Measurements from ENCODE around the gene BTAF1. TPM values are rescaled to one million over a fixed set of nuclear protein-coding genes. Genes with fewer than 3 reads are reported as not detected.

Gene BTAF1
- polyA plus RNA-seq, 4 donors: 38.3 to 58.3 (median 46.4) TPM

- no peak for DNase-seq (ENCODE audit: low read depth in 4 of 4, low spot score in 3 of 4)
These were observed 15.6 kb upstream of the BTAF1 start for GRCh38 chr10:91907914-91908336.

- DNase-seq (ENCODE audit: low read depth in 4 of 4, low spot score in 3 of 4): peak in 2 of 4 donors; percentile 72 to 74
These were observed 15.0 kb upstream of the BTAF1 start for GRCh38 chr10:91908337-91909116.

- DNase-seq (ENCODE audit: low read depth in 4 of 4, low spot score in 3 of 4): no peak
These were observed 14.4 kb upstream of the BTAF1 start, which contains the start of gene FGFBP3 for GRCh38 chr10:91909117-91909677. Gene FGFBP3 (minus strand): TSS chr10:91909486. CDS start chr10:91908969, 517 bp downstream.

- no peak for DNase-seq (ENCODE audit: low read depth in 4 of 4, low spot score in 3 of 4)
These were observed 13.1 kb upstream of the BTAF1 start for GRCh38 chr10:91910467-91910866.

- DNase-seq (ENCODE audit: low read depth in 4 of 4, low spot score in 3 of 4): no peak
These were observed 3.9 kb upstream of the BTAF1 start for GRCh38 chr10:91919651-91920050.

GRCh38 chr10:91924212-91925021, 847 bp downstream of the BTAF1 start:
- no peak for DNase-seq (ENCODE audit: low read depth in 4 of 4, low spot score in 3 of 4)

- DNase-seq (ENCODE audit: low read depth in 4 of 4, low spot score in 3 of 4): no peak
These were observed 1.4 kb downstream of the BTAF1 start for GRCh38 chr10:91925022-91925320.

GRCh38 chr10:91930939-91931338, 7.4 kb downstream of the BTAF1 start:
- DNase-seq (ENCODE audit: low read depth in 4 of 4, low spot score in 3 of 4): no peak

GRCh38 chr10:91931526-91932190, 8.1 kb downstream of the BTAF1 start:
- DNase-seq (ENCODE audit: low read depth in 4 of 4, low spot score in 3 of 4): no peak

- DNase-seq (ENCODE audit: low read depth in 4 of 4, low spot score in 3 of 4): no peak
These were observed 9.2 kb downstream of the BTAF1 start for GRCh38 chr10:91932737-91933136.

GRCh38 chr10:91935886-91936285, 12.3 kb downstream of the BTAF1 start:
- DNase-seq (ENCODE audit: low read depth in 4 of 4, low spot score in 3 of 4): no peak

GRCh38 chr10:91939653-91940052, 16.1 kb downstream of the BTAF1 start:
- DNase-seq (ENCODE audit: low read depth in 4 of 4, low spot score in 3 of 4): no peak

GRCh38 chr10:91941426-91941825, 17.9 kb downstream of the BTAF1 start:
- DNase-seq (ENCODE audit: low read depth in 4 of 4, low spot score in 3 of 4): no peak

- DNase-seq (ENCODE audit: low read depth in 4 of 4, low spot score in 3 of 4): no peak
These were observed 21.5 kb downstream of the BTAF1 start for GRCh38 chr10:91944880-91945630.

- no peak for DNase-seq (ENCODE audit: low read depth in 4 of 4, low spot score in 3 of 4)
These were observed 30.1 kb downstream of the BTAF1 start for GRCh38 chr10:91953600-91954160.

GRCh38 chr10:91955114-91955513, 31.5 kb downstream of the BTAF1 start:
- no peak for DNase-seq (ENCODE audit: low read depth in 4 of 4, low spot score in 3 of 4)

- no peak for DNase-seq (ENCODE audit: low read depth in 4 of 4, low spot score in 3 of 4)
These were observed 33.5 kb downstream of the BTAF1 start for GRCh38 chr10:91957091-91957490.

- DNase-seq (ENCODE audit: low read depth in 4 of 4, low spot score in 3 of 4): no peak
These were observed 45.7 kb downstream of the BTAF1 start for GRCh38 chr10:91969297-91969696.

GRCh38 chr10:91974960-91975359, 51.4 kb downstream of the BTAF1 start:
- DNase-seq (ENCODE audit: low read depth in 4 of 4, low spot score in 3 of 4): no peak

GRCh38 chr10:91975438-91975837, 51.9 kb downstream of the BTAF1 start:
- no peak for DNase-seq (ENCODE audit: low read depth in 4 of 4, low spot score in 3 of 4)

All from left renal pelvis (tissue), 4 donors.